Stimulated activated naive CD4-positive, alpha-beta T cell (primary cell): ENCODE results near the gene PNPLA7.
A peak's percentile ranks its signal among the peaks of the same experiment; 100 is the strongest.
"Not testable (repeated sequence)": the region's sequence is repeated elsewhere in the genome, so short reads cannot be mapped to it uniquely, and the experiment has no call there.

Experiments
- DNase-seq, 6 experiments: peaks; one replicate each; lab custom pipeline; 2025; lab: John Stamatoyannopoulos, UW

Gene PNPLA7

DNA sequence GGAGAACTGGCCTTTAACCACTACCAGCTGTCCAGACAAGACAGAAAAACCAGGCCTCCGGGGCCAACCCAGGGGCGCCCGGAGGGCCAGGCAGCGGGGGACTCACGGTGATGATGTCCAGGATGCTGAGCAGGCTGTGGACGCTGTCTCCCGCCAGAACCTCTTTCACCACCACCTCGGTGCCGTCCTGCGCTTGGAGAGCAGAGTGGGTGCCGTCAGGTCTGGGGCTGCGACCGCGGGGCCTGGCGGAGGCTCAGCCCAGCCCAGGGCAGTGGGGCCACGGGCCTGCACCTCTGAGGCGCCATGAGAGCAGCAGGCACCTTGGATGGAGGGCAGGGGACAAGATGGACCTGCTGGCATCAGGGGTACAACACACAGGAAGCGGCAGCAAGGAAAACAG, 9.7 kb downstream of the PNPLA7 start:
- no peak for DNase-seq

DNA sequence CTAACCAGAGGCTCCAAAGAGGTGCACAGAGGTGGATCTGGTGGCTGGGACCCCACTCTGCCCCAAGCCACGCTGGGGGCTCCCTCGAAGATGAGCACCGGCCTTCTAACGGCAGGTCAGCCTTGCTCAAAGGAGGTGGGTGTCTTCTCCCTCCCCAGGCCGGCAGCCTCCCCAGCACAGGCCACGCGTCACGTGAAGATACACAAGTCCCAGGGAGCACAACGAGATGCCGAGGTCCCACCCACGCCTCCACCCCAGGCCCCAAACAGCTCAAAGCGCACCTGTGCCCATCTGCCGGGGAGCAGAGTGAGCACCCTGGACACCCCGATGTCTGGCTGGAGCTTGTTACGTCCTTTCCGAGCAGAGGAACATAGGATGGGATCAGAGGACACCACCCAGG, 12.1 kb downstream of the PNPLA7 start:
- DNase-seq: no peak

DNA sequence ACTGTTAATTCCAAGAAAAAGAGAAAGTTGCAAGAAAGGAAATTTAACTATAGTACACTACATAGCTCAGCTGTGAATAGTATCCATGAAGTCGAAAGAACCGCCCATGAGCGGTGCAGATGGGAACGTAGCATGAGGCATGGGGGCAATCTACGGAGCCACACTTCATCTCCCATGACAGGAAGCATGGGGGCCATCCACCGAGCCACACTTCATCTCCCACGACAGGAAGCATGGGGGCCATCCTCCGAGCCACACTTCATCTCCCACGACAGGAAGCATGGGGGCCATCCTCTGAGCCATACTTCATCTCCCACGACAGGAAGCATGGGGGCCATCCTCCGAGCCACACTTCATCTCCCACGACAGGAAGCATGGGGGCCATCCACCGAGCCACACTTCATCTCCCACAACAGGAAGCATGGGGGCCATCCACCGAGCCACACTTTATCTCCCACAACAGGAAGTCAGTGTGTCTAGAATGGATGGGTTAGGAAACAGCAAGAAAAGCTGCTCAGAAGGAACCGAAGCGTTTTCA, 13.5 kb downstream of the PNPLA7 start:
- DNase-seq: peak in 3 of 6 experiments; percentile 22 to 26 (median 23)

DNA sequence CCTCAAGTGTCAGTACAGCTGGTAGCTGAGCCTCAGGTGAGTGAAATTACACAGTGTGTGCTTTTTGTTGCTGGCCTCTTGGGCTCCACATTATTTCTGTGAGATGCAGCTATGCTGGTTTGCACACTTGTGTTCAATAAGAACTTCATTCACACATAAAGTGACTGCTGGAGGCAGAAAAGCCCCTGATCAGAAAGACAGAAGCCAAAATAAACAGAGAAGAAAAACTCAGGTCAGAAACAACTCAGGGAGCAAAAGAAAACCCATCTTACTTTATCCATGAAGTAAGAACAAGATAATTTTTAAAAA, 15.1 kb downstream of the PNPLA7 start:
- DNase-seq: no peak

DNA sequence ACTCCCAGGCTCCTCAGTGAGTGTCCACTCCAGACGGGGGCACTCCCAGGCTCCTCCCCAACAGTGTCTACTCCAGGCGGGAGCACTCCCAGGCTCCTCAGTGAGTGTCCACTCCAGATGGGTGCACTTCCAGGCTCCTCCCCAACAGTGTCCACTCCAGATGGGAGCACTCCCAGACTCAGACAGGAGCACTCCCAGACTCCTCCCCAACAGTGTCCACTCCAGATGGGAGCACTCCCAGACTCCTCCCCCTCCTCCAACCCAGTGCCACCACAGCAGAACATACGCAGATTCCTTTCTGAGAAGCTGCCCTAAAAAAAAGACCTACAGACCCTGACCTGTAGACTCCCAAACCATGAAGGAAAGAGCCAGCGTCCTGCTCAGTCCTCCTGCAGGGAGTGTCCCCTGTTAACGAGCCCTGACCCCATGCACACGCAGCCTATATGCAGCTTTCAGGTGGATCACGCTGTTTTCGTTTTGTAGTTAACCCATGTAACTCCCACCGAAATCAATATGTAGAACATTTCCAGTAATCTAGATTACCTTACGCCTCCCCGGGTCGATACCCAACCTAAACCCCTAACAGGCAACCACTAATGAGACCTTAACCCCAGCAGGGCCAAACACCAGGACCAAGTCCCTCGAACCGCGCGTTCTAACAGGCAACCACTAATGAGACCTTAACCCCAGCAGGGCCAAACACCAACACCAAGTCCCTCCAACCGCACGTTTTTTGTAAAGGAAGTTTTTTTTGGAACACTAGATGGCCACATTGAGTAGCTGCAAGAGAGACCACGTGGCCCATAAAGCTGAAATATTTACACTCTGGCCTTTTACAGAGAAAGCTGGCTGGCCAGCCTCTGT, 15.7 kb downstream of the PNPLA7 start:
- peak in 2 of 6 experiments; percentile 18 to 31 for DNase-seq

DNA sequence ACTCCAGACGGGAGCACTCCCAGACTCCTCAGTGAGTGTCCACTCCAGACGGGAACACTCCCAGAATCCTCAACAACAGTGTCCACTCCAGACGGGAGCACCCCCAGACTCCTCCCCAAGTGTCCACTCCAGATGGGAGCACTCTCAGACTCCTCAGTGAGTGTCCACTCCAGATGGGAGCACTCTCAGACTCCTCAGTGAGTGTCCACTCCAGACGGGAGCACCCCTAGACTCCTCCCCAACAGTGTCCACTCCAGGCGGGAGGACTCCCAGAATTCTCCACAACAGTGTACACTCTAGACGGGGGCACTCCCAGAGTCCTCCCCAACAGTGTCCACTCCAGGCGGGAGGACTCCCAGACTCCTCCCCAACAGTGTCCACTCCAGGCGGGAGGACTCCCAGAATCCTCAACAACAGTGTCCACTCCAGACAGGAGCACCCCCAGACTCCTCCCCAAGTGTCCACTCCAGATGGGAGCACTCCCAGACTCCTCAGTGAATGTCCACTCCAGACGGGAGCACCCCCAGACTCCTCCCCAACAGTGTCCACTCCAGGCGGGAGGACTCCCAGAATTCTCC, 17.2 kb downstream of the PNPLA7 start:
- not testable (repeated sequence) for DNase-seq

DNA sequence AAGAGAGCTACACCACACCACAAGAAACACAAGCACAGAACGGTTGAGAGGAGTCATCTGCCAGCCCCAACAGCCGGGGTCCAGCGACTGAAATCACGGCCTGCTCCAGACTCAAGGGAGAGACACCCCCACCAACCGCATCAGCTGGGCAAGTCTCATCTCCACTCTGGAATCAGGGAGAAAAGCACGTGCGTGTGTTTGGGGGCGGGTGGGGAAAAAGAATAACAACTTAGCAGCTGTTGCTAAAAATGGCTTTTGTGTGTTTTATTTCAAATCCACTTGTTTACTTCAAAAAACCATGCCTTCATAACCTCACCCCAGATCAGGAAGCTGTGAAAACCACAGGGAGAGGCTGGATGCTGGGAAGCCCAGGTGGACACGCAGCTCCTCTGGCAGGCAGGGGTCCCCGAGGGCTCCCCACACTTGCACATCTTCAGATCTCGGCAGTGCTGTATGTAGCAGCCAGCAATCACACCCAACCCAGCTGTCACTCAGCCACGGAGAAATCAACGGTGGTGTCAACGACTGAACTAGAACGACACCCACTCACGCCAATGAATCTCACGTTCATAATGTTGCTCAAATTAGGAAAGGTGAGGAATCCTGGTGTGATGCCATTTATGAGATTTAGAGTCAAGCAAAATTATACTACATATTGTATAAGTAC, 19.0 kb downstream of the PNPLA7 start:
- DNase-seq: no peak

DNA sequence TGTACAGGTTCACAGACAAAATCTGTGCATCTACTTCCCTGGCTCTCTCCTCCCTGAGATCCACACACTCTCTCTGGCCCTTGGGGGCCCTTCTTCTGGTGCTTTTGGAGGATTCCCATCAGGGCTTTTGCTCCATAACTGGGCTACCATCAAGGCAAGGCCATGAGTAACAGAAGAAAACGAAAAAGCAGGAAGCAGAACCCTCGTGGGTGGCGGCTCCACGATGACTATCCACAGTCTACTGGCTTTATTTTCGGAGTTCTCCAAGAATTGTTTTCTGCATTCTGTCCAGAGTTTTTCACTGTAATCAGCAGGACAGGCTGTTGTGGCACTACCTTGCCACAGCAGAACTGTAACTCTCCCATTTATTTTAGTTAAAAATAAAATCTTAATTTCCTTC, 19.9 kb downstream of the PNPLA7 start:
- DNase-seq: no peak

DNA sequence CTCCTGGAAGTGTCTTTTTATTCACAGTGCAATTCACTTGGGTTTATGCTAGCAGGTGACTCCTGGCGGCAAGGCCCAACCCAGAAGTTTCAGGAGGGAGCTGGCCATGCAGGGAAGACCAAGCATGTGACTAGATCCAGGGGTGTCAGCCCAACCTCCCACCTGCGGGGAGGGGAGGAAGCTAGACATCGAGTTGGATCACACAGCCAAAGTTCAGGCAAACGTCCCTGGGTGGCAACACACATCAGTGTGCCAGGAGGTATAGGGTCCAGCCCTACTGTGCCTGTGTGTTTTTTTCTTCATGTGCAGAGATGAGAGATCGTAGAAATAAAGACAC, 25.3 kb downstream of the PNPLA7 start:
- DNase-seq: no peak

DNA sequence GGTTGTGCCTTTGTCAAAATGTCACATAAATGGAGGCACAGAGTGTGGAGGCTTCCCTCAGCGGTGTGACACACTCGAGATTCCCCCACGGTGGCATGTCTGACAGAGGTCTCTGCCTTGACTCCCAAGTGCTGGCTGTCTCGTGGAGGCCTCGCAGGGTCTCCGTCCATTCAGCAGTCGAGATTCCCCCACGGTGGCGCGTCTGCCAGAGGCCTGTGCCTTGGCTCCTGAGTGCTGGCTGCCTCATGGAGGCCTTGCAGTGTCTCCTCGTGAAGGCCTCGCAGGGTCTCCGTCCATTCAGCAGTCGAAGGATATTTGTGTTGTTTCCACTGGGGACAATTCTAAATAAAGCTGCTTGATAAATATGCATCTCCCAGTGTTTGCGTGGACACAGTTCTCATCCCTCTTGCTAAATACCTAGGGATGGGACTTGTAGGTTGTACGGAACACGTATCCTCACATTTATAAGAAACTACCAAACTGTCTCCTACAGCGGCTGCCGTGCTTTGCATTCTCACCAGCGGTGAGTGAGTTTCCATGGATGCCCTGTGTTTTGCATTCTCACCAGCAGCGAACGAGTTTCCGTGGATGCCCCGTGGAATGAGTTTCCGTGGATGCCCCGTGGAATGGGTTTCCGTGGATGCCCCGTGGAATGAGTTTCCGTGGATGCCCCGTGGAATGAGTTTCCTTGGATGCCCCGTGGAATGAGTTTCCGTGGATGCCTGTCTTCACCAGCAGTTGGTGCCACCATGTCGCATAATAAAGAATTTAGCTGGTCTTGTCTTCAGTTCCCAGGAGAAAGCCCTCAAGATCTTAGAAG, 25.8 kb downstream of the PNPLA7 start:
- DNase-seq: no peak

DNA sequence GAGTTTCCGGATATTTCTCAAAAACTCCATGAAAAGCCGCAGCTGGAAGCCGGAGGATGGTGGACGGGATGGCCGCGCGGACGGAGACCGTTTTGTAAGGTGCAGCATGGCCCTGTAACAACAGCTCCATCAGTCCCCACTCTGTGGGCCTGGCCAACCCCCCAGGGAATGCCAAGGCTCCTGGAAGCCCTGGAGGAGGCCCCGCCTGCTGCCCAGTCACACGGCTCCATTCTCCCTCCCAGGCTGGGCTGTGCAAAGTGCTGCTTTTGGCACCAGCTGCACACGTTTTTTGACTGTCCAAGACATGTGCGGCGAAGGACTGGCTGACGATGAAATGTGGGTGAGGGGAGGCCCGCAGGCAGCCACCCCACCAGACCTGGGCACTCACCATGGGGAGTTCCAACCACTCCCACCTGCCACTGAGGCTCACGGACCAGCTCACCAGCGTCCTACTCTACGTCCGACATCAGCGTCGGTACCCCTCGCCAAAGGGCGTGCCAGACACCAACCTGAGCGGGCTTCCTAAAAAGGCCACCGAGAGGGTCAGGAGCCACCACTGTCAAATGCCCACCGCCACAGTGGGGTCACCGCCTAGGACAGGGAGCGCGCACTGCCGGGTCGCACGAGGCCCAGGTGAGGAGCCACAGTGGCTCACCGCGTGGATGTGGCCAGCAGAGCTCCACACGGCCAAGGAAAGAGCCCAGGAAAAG, 27.3 kb downstream of the PNPLA7 start:
- no peak for DNase-seq

DNA sequence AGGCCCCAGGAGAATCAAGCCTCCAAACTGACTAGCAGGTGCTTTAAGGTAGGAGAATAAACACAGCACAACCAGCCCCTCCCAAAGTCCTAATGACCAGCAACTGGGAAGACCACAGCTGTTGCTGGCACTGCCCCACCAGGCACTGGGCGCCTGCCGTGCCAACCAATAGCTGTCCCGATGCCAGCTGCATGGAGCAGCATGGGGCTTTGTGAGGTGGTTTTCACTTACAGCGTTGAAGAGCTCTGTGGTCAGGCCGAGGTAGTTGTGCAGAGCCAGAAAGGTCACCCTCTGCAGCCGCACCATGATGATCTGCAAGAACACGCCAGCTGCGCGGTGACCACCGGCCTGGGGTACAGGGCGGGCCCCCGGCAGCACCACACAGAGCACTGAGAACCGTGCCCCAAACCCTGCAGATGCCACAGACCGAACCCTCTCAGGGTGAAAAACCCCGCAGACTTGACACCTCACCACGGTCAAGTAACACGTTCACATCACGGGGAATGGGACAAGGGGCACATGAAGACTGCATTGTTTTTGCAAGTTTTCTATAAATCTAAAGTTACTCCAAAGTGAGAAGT, 28.7 kb downstream of the PNPLA7 start:
- DNase-seq: no peak

DNA sequence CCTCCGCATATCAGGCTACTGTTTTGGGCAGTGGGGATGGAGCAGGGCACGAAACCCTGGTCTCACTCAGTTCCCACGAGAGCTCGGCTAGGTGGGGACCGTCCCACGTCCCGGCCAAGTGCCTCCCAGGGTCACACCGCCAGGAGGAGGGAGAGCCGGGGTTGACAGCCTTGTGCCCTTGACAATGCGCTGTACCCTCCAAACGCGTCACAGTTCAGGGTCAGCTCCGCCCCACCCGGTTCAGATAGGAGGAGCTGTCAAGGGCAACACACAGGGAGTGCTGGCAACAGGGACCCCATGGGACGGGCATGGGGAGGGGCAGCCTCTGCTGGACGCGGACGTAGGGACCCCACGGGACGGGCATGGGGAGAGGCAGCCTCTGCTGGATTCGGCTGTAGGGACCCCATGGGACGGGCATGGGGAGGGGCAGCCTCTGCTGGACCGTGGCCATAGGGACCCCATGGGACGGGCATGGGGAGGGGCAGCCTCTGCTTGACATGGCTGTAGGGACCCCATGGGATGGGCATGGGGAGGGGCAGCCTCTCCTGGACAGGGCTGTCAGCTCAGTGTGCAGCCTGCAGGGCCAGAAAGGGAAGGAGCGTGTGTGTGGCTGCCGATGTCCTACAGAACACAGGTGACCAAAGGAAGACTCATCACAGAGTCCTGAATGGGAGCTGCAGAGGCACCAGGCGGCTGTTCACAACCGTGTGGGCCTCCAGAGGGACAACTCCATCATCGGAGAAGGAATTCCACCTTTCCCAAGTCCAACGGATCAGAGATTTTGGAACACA, 29.4 kb downstream of the PNPLA7 start:
- no peak for DNase-seq

DNA sequence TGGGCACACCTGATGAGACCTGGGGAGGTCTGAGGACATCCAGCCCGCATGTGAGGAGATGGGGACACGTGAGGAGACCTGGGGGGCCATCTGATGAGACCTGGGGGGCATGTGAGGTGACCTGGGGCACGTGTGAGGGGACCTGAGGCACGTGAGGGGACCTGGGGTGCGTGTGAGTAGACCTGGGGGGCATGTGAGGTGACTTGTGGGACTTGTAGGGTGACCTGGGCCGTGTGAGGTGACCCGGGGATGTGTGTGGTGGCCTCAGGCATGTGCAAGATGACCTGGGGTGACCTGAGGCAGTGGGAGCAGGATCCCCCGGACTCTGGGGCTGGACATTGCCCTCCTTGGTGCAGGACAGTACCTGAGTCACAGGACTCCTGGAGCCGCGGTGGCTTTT, 30.6 kb downstream of the PNPLA7 start:
- no peak for DNase-seq

DNA sequence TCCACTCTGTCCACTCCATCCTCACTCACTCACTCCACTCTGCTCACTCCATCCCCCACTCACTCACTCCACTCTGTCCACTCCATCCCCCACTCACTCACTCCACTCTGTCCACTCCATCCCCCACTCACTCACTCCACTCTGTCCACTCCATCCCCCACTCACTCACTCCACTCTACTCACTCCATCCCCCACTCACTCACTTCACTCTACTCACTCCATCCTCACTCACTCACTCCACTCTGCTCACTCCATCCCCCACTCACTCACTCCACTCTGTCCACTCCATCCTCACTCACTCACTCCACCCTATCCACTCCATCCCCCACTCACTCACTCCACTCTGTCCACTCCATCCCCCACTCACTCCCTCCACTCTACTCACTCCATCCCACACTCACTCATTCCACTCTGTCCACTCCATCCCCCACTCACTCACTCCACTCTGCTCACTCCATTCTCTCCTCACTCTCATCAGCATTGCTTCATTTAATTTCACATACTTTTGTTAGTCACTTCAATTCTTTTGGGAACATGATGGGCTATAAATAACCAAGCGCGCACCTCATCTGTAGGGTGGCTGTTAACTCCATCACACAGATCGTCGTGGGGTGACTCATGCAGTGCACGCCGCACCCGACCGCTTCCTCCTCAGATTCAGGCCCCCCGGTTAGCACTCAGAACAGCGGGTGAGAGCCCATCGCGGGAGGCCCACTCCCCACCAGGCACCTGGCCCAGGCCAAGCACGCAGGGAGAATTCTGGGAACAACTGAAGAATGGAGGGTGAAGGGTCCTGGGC, 31.3 kb downstream of the PNPLA7 start:
- not testable (repeated sequence) for DNase-seq

DNA sequence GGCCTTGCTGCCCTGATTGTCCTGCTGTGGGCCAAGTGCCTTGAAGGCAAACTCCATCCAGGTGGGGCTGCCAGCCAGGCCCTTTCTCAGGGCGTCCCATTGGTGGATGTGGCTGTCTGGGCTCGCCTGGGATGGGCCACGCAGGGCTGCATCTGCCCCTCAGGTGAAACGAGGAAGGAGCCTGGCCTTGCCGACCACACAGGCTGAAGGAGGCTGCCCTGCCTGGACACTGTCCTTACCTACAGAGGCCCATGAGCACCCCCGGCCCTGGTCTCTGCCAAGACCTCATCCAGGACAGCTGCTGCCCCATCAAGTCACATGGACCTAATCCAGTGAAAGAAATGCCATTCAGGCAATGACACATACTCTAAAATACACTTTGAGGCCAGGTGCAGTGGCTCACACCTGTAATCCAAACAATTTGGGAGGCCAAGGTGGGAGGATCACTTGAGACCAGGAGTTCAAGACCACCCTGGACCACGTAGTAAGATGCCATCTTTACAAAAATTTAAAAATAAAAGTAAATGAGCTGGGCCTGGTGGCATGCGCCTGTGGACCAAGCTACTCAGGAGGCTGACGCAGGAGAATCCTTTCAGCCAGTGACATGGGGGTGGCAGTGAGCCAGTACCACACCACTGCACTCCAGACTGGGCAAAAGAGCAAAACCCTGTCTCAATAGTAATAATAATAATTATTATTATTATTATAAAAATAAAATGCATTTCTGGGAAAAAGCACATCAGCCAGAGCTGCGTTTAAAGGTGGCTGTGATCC, 33.9 kb downstream of the PNPLA7 start:
- DNase-seq: no peak

DNA sequence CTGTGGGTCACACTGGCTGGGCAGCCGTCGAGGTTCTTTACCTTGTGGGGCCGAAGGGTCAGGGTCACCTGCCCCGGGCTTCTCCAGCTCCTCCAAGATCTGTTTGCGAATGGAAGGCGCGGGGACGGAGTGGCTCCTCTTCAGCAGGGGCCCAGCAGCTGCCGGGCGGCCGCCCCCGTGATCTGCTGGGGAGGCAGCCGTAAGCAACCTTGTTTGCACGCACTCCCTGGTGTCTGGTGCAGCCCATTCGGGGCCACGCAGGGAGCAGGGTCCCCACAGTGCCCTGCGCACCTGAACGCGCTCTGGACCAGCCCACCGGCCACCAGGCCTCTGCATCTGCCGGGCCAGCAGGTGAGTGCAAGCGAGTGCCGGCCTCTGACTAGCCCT, 34.9 kb downstream of the PNPLA7 start:
- DNase-seq: no peak

DNA sequence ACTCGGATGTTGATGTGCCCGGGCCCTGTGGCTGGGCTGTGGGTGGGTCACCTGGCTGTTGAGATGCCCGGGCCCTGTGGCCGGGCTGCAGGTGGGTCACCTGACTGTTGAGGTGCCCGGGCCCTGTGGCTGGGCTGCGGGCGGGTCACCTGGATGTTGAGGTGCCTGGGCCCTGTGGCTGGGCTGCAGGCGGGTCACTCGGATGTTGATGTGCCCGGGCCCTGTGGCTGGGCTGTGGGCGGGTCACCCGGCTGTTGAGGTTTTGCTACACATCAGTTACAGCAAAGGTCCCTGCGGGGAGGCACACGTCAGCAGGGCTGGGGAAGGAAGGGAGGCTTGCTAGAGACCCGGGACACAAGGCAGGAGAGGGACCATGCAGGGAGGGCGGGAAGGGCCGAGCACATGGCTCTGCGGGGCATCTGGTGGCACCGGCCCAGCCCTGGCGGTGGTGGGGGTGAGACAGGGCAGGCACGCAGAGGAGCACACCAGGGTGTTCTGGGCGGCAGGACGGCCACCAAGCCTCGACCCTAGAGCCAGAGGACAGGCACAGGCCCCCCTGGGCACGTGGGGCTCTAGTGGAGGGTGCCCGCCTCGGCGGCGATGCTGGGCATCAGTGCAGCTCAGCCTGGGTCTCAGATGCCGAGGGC, 35.4 kb downstream of the PNPLA7 start:
- no peak for DNase-seq
